DOHH2 (cell line): ENCODE measurements around the gene TRAF4.

Experiments
- EZH2phosphoT487 ChIP-seq: fragments of 200-600 bp; sonication (generic); IDR thresholded peaks from 2 replicates; pipeline ENCODE4 v1.6.1; 2017; ENCODE audit warnings: borderline replicate concordance, mild to moderate bottlenecking, antibody characterized with exemption, low read length, moderate library complexity, mixed read lengths
- TF ChIP-seq, protein P1 (sequence below): fragments of 200-600 bp; sonication (generic); IDR thresholded peaks from one replicate; pipeline ENCODE4 v1.5.1; 2014; ENCODE audit warnings: antibody characterized with exemption, mild to moderate bottlenecking, low read depth, low read length; ENCODE audit not compliant: poor library complexity, severe bottlenecking

GRCh38 chr17:28712705-28713415 lies 31.0 kb upstream of the TRAF4 start:
- TF ChIP-seq, protein P1, sequence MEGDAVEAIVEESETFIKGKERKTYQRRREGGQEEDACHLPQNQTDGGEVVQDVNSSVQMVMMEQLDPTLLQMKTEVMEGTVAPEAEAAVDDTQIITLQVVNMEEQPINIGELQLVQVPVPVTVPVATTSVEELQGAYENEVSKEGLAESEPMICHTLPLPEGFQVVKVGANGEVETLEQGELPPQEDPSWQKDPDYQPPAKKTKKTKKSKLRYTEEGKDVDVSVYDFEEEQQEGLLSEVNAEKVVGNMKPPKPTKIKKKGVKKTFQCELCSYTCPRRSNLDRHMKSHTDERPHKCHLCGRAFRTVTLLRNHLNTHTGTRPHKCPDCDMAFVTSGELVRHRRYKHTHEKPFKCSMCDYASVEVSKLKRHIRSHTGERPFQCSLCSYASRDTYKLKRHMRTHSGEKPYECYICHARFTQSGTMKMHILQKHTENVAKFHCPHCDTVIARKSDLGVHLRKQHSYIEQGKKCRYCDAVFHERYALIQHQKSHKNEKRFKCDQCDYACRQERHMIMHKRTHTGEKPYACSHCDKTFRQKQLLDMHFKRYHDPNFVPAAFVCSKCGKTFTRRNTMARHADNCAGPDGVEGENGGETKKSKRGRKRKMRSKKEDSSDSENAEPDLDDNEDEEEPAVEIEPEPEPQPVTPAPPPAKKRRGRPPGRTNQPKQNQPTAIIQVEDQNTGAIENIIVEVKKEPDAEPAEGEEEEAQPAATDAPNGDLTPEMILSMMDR = no peak
- TF ChIP-seq EZH2phosphoT487 = no peak
